Osteoblast (primary cell): ENCODE measurements around the gene SLC13A1. TPM values are rescaled to one million over a fixed set of nuclear protein-coding genes. Genes with fewer than 3 reads are reported as not detected.

Experiments used
- DNase-seq: peaks from one replicate; pipeline ENCODE4 v3.0.0; 2011; ENCODE audit warnings: low spot score, mixed read lengths; ENCODE audit not compliant: insufficient read length; ENCODE audit errors: missing footprints
- H2AFZ ChIP-seq: 2 replicates; pipeline ENCODE4 v1.6.0; 2011; ENCODE audit warnings: mild to moderate bottlenecking, low read length
- H3K27ac ChIP-seq: 2 replicates; pipeline ENCODE4 v1.5.1; 2011; ENCODE audit warnings: mild to moderate bottlenecking, low read depth, low read length, moderate library complexity
- H3K27me3 ChIP-seq: 2 replicates; pipeline ENCODE4 v1.6.0; 2012; ENCODE audit warnings: mild to moderate bottlenecking, control low read depth, inconsistent platforms, low read length, moderate library complexity; ENCODE audit not compliant: insufficient read depth
- H3K36me3 ChIP-seq: 2 replicates; pipeline ENCODE4 v1.5.1; 2011; ENCODE audit warnings: mild to moderate bottlenecking, low read length, control low read depth, moderate library complexity; ENCODE audit not compliant: insufficient read depth
- H3K4me1 ChIP-seq: 2 replicates; pipeline ENCODE4 v1.5.1; 2011; ENCODE audit warnings: mild to moderate bottlenecking, low read length, control low read depth, moderate library complexity; ENCODE audit not compliant: insufficient read depth
- H3K4me2 ChIP-seq: 2 replicates; pipeline ENCODE4 v1.6.0; 2011; ENCODE audit warnings: mild to moderate bottlenecking, low read length; ENCODE audit not compliant: insufficient read depth
- H3K4me3 ChIP-seq: fragments of 200-600 bp; sonication (generic); 3 replicates; pipeline ENCODE4 v1.5.1; 2012; ENCODE audit warnings: mild to moderate bottlenecking, low read length, inconsistent platforms; ENCODE audit not compliant: insufficient read depth
- H3K79me2 ChIP-seq: 2 replicates; pipeline ENCODE4 v1.6.0; 2012; ENCODE audit warnings: mild to moderate bottlenecking, low read length, control low read depth, inconsistent platforms; ENCODE audit not compliant: insufficient read depth
- H3K9me3 ChIP-seq: 2 replicates; pipeline ENCODE4 v1.5.1; 2011; ENCODE audit warnings: low read depth, low read length, control low read depth
- H4K20me1 ChIP-seq: 2 replicates; pipeline ENCODE4 v1.6.0; 2012; ENCODE audit warnings: mild to moderate bottlenecking, low read length, control low read depth; ENCODE audit not compliant: insufficient read depth
- CTCF ChIP-seq: IDR thresholded peaks from 2 replicates; pipeline ENCODE4 v1.5.1; 2011; ENCODE audit warnings: mild to moderate bottlenecking, low read depth, low read length, moderate library complexity; ENCODE audit errors: extremely low read depth
- total RNA-seq: library from RNA; depleted of rRNA; stranded (reverse); fragments of >200 nt; gene quantifications from 2 replicates; pipeline ENCODE4 v1.2.3, GENCODE V29; 2012

SLC13A1 gene
- total RNA-seq, 1 donor: not detected

- no peaks in the 10 kb centered on the region for H4K20me1 ChIP-seq
- H3K4me2 ChIP-seq: no peak overlapping the region
- TF ChIP-seq CTCF: no peak
- H3K4me1 ChIP-seq: no peaks in the 10 kb centered on the region
- H3K27ac ChIP-seq: no peak overlapping the region
- no peak for DNase-seq
- no peaks in the 10 kb centered on the region for H3K36me3 ChIP-seq
- H3K4me3 ChIP-seq: no peak overlapping the region
- no peaks in the 10 kb centered on the region for H3K79me2 ChIP-seq
- H3K9me3 ChIP-seq: no peaks in the 10 kb centered on the region
- no peak overlapping the region for H2AFZ ChIP-seq
- H3K27me3 ChIP-seq: no peaks in the 10 kb centered on the region
Observed at GRCh38 chr7:123122916-123123315, 76.9 kb downstream of the SLC13A1 start.

- DNase-seq: no peak
Observed at GRCh38 chr7:123120286-123120685, 79.5 kb downstream of the SLC13A1 start.

DNA sequence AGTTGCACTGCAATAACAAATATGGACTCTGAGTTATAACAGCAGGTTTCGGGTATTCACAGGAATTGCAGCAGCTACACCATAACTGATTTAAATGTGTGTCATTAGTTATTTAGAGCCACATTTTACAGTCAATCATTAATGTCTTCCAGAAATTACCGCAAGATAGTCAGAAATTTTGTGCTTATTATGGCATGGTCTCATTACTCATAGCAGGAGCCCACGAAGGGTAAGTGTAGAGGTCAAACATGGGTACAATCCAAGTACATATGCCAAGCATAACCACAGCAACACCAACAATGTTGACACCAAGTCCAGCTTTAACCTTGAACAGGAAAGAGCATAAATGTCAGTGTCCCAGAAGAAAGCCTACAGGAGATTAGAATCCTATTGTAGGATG is 84.4 kb downstream of the SLC13A1 start:
- Histone ChIP-seq H3K4me3 (no peak overlapping the region), H3K9me3 (no peaks in the 10 kb centered on the region), H3K27me3 (no peaks in the 10 kb centered on the region), H2AFZ (no peak overlapping the region), H3K4me2 (no peak overlapping the region), H3K79me2 (no peaks in the 10 kb centered on the region), H3K36me3 (no peaks in the 10 kb centered on the region), H3K4me1 (no peaks in the 10 kb centered on the region), H3K27ac (no peak overlapping the region), H4K20me1 (no peaks in the 10 kb centered on the region)
- DNase-seq: no peak
- TF ChIP-seq CTCF: no peak

More at GRCh38 chr7:123120286-123120685, 79.5 kb downstream of the SLC13A1 start:
- Histone ChIP-seq H3K36me3 (no peaks in the 10 kb centered on the region), H3K9me3 (no peaks in the 10 kb centered on the region), H3K4me1 (no peaks in the 10 kb centered on the region), H3K27me3 (no peaks in the 10 kb centered on the region), H3K4me2 (no peak overlapping the region), H3K27ac (no peak overlapping the region), H2AFZ (no peak overlapping the region), H3K79me2 (no peaks in the 10 kb centered on the region), H3K4me3 (no peak overlapping the region), H4K20me1 (no peaks in the 10 kb centered on the region)
- TF ChIP-seq CTCF: no peak

DNA sequence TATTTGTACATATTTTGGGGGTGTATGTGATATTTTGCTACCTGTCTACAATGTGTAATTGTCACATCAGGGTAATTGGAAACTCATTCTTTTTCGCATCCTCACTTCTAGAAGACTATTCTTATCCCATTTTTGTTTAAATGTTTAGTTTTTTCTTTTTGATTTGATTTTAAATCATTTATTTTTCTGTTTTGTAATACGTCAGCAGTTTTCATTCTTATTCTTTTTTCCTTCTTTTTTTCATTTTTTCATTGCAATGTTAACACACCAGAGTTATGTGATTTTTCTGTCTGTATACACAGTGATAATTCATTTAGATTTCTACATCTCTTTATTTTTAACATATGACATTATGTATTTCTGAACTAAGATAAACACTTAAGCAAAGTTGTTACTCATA is 85.5 kb downstream of the SLC13A1 start:
- DNase-seq: no peak
- H3K9me3 ChIP-seq: no peaks in the 10 kb centered on the region
- no peaks in the 10 kb centered on the region for H4K20me1 ChIP-seq
- no peak for TF ChIP-seq CTCF
- no peaks in the 10 kb centered on the region for H3K36me3 ChIP-seq
- no peaks in the 10 kb centered on the region for H3K79me2 ChIP-seq
- H2AFZ ChIP-seq: no peak overlapping the region
- no peaks in the 10 kb centered on the region for H3K27me3 ChIP-seq
- no peaks in the 10 kb centered on the region for H3K4me1 ChIP-seq
- H3K4me2 ChIP-seq: no peak overlapping the region
- H3K4me3 ChIP-seq: no peak overlapping the region
- H3K27ac ChIP-seq: no peak overlapping the region
